Measurements from ENCODE around the gene DEDD.

- TF ChIP-seq GATA2 (IDR thresholded peaks at IDR 0.05; ENCODE audit: low read depth, low read length) (no peak), GATA3 (IDR thresholded peaks at IDR 0.05; ENCODE audit: low read depth, low read length) (no peak)
Measured at GRCh38 chr1:161096015-161096414, 36.5 kb downstream of the DEDD start.
